Pons (tissue), 1 donor: ENCODE results near the gene BCL2L2.
A peak's percentile ranks its signal among the peaks of the same experiment; 100 is the strongest.

Experiments
- DNase-seq: peaks from one replicate; pipeline ENCODE4 v3.0.0-alpha.2; 2016; ENCODE audit warnings: low spot score

The BCL2L2 gene

DNA sequence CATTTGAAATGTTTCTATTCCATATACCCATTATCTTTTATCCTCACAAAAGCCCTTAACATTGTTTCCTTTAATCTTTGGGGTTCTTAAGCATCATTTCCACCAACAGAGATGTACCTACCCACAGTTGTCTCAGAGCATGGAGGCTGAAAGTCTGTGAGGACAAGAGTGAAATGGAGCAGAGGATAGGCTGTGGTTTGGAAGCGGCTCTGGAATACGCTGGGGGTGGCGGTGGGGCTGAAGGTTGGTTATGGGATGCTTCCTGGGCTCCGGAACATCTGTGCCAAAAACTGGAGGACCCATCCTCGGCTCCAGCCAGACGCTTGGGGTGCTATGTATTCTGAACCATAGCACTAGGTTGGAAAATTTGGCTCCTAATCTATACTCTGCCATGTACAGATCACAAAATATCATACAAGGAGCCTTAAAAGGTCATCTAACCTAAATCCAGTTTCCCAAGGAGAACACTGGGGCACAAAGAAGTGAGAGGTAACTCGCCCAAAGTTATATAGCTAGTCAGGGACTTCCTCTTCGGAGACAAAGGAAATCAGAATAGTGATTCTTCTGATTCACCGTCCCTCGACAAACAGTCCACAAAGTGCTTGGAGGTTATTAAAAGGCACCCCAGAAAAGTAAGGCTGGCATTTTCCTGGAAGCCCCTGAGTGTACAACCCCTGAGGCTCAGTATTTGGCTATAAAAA is 6.5 kb upstream of the BCL2L2 start:
- DNase-seq, result no peak

DNA sequence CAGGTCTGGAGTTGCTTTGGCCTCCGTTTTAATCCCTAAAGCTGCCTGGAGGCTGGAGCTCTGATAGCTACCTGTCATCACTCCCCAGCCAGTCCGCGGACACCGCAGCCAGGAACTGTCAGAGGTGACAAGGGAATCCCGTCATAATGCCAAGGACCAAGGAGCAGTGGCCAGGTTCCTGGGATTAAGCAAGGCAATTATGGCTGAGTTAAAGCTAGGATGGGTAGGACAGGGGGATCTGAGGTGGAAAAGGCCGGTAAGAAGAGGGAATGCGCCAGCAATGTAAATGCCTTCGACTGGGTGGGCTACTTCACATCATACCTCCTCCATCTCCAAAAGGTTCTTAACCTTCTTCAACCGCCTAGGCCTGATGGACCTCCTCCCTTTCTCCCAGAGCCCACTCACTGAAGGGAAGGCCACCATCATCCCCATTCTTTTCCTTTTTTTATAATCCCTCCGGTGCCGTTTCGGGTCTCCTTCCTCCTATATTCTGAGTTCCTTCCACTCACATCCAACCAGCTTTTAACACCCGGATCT is 5.9 kb upstream of the BCL2L2 start:
- peak; percentile 68 for DNase-seq

DNA sequence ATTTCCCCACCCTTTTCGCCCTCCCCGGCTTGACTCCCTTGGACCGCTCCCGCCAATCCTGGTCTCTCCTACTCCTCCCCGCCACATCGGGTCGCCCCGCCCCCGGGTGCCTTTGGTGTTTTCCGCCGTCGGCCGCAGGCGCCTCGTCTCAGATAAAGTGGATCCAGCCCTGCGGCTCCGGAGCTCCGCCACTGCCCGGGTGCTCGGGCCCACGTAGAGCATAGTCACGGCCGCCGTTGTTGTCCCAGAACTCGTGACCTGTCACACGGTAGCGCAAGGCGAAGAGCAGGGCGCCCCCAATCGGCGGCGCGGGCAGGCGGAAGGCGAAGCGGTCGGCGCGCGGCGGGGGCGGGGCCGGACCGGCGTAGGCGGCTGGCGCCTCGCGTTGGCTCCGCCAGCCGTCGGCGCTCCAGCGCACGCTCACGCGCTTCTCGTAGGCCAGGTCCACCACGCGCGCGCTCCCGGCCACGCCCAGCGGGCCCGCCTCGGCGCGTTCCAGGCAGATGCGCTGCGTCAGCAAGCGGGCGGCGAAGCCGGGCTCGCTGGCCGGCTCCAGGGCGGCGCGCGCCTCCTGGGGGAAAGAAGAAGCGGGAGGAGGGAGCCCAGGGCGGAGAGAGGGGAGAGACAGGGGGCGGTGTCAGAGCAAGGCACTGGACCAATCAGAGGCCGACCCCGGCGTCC is 5.2 kb upstream of the BCL2L2 start:
- DNase-seq, result peak; percentile 99

DNA sequence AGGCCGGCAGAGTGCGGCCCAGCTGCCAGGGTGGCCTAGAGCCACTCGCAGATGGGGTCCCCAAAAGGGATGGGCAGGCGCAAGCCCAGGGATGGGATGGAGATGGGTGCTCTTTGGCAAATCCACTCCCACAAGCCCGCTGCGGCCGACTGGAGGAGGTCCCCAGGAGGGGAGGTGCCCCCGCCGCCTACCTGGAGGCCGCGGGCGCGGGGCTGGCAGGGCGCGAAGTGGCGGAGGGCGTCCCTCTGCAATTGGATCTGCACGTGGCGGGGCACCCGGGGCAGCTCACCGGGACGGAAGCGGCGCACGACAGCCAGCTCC is 4.7 kb upstream of the BCL2L2 start:
- DNase-seq, result no peak

DNA sequence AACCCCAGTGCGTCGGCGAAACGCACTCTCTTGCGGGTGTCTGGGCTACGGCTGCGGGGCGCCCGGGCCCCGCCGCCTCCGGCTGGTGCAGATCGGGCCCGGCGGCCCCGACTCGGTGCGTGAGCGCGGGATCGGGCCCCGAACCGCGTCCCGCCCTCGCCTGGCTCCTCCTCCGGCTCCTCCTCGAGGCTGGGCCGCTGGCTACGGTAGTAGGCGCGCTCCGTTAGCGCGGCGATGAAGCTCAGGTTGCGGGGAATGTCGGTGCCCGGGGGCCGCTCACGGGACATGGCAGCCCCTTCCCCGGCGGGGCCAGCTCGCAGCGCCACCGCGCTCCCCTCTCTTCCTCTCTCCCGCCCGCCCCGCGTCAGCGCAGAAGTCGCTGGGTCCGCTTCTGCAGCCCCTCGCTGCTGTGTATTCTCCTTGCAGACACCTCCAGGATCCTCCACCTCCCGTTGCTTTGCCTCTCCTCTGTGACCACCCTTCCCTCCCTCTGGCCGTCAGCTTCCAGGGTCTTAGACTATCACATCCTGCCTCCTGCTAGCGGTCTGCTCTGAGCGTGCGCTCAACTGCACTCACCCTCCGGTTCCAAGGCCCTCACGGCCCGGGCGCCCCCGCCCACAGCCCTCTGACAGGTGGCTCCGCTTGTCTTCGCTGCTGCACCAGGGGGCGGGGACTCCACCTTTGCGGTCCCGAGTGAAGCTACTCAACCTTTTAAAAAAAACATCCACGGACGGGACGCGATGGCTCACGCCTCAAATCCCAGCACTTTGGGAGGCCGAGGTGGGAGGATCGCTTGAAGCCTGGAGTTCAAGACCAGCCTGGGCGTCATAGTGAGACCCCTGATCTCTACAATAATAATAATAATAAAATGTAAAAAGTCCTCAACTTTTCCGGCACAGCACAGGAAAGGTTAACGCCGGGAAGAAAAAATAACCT is 4.1 kb upstream of the BCL2L2 start, which contains the start of gene PPP1R3E:
Gene PPP1R3E (minus strand): TSS at position 570 of the 936 bp plus-strand sequence. CDS start 283 bp downstream, at position 287.
- DNase-seq, result peak; percentile 58

DNA sequence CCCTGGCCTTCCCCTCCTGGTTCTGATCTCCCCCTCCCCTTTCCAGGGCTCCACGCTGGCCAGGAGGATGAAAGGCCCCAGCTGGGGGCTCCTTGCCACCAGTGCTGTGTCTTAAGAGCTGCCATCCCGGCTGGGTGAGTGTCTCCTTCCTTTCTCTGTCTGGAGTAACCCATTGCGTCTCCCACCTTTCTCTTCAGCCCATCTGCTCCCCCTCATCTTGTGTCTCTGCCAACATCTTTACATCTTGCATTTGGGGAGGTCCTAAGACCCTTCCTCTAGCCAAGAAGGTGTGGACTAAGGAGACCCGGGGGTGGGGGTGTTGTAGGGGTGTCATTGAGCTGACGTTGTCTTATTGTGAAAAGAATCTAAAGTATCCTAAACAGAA is 505 bp downstream of the BCL2L2 start:
- peak; percentile 24 for DNase-seq

DNA sequence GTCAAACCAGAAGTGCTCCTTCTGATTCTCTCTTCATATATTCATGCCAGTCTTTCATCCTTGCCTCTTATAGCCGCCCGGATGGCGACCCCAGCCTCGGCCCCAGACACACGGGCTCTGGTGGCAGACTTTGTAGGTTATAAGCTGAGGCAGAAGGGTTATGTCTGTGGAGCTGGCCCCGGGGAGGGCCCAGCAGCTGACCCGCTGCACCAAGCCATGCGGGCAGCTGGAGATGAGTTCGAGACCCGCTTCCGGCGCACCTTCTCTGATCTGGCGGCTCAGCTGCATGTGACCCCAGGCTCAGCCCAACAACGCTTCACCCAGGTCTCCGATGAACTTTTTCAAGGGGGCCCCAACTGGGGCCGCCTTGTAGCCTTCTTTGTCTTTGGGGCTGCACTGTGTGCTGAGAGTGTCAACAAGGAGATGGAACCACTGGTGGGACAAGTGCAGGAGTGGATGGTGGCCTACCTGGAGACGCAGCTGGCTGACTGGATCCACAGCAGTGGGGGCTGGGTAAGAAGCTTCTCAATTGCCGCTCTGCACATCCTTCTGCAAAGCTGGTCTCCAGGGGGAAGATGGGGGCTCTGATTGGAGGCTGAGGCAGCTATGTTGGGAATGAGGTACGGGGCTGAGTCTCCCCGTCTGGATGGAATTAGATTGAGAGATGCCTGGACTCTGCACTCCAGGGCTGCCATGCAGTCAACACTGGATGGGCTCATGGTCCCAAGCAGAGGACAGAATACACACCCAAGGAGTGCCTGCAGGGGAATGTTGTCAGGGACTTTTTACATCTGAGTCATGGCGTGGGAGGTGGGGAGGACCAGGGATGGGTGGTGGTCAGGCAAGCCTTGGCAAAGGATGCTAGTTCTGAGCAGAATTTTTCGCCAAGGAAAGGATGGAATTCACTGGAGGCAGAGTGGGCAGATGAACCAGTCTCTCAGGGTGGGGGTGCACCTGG is 1.3 kb downstream of the BCL2L2 start:
- no peak for DNase-seq

DNA sequence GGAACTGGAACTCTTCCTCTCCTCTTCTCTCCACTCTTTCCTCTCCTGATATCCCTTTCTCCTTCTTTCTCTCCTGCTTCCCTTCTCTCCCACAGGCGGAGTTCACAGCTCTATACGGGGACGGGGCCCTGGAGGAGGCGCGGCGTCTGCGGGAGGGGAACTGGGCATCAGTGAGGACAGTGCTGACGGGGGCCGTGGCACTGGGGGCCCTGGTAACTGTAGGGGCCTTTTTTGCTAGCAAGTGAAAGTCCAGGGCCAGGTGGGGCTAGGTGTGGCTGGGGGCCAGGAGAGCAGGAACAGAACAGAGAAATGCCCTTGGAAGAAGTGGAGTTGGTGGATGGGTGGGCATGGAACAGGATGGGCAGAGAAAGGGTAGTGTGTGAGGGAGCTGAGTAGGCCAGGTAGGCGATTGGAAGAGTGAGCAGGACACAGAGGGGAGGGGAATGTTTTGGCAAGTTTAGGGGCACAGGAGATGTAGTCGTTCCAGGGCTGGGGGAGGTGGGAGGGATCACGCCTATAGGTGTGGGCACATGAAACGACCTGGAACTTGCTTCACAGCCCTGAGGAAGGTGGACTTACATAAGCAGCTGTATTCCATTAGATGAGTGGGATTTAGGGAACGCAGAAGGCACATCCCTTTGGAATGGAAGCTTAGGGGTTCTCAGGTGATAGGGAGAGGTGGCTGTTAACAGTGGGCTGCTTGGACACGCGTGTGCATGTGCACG is 2.2 kb downstream of the BCL2L2 start:
- no peak for DNase-seq

DNA sequence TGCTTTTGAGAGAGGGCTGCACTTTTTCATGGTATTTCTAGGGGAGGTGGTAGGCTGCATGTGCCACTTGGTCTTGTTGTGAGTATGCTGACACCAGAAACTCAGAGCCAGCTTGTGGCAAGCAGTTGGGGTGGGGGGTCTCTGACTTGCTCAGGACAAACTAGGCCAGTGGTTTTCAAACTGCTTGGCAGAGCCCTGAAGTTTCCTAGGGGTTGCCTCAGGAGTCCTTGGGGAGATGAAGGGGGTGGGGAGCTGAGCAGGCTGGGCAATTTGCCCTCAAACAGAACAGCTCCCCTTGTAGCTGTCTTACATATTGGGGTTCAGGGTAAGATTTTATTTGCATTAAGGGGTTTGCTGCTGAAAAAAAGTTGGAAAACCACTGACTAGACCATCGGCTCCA is 3.9 kb downstream of the BCL2L2 start:
- DNase-seq, result no peak

DNA sequence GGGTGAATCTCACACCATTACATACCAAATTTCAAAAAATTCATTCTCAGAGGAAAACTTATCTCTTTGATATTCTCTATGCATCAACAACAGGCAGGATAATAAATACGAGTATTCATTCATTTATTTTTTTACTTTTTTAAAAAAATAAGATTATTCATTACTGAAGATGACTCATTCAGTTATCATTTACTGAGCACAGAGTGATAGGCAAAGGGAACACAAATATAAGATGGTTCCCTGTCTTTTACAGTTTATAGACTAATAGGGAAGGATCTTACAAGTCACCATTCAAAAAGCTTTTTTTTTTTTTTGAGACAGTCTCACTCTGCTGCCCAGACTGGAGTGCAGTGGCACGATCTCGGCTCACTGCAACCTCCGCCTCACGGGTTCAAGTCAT is 9.7 kb downstream of the BCL2L2 start:
- no peak for DNase-seq

DNA sequence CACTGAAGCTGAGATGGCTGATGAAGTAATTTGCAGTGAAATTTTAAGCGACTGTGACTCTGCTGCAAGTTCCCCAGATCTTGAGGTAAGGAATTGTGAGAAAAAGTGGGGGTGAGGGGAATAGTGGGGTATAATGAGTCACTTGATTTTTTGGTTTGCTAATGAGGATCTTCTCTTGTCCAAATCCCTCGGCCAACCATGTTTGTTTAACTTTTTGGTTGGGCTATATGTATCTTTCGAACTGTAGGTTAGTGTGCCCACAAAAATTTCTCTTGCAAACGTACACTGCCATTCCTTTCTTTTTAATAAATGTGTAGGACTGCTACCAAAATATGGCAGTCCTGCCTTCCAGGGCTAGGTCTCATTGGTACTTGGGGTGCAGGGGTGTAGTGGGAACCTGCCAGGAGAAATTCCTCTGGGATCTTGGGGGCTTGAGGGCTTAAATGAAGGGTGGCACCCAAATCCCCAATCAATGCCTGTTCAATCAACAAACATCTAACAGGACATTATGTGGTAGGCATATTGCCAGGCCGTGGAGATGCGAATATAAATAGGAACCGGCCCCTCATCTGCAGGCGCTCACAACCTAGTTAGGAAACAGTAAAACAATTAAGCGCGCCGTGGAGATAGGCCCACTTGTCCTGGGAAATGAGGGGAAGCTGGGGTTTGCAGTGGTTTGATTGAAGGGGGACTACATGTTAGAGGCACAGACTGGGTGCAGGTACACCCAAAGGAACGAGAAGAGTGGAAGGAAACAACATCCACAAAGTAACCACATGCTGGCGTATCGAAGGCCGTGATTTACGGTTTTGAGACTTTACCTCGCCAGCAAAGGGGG is 13.3 kb downstream of the BCL2L2 start:
- no peak for DNase-seq

DNA sequence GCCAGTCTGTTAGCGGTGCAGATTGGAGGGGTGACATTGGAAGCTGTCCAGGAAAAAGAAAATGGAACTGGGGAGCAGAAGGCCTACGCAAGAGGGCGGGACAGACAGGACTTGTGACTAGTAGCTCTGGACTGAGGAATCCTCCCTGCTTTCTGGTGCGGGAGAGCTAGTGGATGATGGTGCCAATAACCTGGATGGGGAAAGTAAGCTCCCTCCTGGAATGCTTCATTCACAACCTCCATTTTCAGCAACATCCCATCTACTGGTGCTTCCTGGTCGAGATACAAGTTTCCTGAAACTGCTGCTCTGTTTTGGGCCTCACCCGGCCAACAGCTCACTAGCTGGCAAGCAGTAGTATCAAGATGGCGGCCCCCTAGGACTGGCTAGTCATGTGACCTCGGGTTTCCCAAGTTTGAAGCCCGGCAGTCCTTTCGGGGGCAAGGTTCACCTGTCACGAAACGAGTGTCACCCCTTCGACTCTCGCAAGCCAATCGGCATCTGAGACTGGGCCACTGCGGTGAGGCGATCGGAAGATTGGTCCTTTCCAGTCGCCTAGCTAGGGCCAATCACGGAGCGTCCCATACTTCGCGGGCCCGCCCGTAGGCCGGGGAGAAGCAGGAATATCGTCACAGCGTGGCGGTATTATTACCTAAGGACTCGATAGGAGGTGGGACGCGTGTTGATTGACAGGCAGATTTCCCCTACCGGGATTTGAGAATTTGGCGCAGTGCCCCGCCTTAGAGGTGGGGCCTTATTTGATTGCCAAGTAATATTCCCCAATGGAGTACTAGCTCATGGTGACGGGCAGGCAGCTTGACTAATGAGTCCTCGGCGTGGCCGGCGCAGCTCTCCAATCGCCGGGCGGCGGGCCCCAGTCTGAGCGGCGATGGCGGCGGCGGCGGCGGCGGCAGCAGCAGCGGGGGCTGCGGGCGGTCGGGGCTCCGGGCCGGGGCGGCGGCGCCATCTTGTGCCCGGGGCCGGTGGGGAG is 14.2 kb downstream of the BCL2L2 start, which contains the start of gene PABPN1:
Gene PABPN1 (plus strand): TSS at position 874 of the 988 bp plus-strand sequence. CDS start 13 bp downstream, at position 887.
- peak; percentile 100 for DNase-seq

DNA sequence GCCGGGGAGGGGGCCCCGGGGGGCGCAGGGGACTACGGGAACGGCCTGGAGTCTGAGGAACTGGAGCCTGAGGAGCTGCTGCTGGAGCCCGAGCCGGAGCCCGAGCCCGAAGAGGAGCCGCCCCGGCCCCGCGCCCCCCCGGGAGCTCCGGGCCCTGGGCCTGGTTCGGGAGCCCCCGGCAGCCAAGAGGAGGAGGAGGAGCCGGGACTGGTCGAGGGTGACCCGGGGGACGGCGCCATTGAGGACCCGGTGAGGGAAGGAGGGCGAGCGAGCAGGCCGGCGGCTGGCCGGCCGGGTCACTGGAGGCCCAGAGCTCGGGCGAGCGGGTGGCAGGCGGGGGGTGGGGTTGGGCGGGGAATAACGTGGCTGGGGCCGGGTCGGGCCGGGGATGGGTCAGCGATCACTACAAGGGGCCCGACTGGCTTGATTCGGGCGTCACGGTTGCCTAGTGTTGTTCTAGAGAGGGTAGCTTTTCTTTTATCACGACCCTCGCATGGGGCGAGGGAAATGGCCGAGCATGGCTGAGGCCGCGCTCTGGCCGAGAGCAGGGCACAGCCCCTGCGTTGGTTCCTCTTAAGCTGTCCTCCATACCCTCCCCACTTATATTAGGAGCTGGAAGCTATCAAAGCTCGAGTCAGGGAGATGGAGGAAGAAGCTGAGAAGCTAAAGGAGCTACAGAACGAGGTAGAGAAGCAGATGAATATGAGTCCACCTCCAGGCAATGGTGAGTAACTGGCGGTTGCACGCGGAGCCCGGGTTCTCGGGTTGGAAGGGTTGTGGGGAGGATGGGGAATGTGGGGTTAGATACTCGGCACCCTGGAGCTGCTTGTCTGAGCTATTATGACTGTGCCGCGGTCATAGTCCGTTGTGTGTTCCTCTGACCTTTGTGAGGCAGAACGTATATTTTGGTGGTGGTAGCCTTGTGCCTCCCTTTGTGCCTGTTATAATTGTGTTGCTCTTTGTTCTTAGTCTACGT is 15.2 kb downstream of the BCL2L2 start:
- DNase-seq, result peak; percentile 33

DNA sequence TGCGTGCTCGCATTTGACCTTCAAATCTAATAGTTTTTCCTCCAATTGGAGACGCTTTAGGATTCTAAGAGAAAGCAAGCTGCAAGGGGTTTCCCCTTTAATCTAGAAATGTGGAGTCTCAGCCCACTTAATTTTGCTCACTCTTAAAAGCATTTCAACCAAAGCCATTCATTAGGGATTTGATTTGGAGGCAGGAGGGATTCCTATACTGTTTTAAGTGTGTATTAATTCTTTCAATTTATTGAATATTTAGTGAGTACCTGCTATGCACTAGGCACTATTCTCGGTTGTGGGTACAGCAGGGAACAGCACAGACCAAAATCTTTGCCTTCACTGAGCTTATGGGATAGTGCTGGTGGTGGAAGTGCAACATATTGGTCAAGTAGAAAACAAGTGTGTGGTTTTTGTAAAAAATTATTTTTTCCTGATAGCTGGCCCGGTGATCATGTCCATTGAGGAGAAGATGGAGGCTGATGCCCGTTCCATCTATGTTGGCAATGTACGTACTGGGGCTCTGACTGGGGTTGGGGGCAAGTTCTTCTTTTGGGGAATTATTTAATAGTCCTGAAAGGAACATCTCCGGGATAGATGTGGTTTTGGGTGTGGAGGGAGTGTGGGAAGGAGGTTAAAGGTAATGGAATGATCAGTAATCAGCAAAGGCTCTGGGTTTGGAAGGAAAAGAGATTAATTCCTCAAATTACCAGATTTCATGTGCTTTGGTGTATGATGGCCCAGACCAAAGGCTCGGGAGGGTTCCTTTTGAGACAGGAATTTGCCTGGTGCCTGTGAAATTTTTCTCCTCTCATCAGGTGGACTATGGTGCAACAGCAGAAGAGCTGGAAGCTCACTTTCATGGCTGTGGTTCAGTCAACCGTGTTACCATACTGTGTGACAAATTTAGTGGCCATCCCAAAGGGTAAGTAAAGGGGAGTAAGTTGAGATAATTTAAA is 16.2 kb downstream of the BCL2L2 start:
- no peak for DNase-seq

DNA sequence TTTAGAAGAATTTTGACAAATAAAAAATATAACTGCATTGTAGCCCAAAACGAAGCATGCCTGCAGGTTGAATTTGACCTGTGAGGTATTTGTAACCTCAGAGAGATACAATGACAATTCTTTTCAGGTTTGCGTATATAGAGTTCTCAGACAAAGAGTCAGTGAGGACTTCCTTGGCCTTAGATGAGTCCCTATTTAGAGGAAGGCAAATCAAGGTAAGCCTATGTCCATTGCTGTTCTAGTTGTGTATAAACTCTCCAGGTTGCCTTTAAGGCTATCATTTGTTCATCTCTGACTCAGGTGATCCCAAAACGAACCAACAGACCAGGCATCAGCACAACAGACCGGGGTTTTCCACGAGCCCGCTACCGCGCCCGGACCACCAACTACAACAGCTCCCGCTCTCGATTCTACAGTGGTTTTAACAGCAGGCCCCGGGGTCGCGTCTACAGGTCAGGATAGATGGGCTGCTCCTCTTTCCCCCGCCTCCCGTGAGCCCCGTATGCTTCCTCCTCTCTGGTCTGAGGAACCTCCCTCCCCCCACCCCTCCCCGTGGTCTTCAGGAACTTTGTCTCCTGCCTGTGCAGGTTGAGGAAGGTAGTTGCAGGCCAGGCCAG is 17.3 kb downstream of the BCL2L2 start:
- no peak for DNase-seq
